Measurements from ENCODE around the gene GBP1.

Gene GBP1

DNA sequence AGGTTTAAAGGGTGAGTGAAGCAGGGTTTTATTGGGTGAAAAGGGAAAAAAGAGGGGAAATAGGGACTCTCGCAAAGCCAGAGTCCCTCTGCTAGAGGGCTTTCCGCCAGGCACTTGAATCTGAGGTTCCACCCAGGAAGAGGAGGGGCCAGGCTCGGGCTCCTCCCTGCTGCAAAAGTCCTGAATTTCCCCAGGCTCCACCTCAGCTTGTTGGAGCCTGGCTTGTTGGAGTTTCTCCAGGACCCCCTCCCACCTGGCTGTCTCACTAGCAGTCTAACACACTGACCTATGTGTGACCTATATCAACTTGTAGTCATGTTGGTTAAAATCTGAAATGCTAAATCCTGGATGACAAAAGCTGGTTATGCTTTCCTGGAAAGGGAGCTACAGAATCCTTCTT lies 35.4 kb upstream of the GBP1 start:
- no peak overlapping the region for H3K4me3 ChIP-seq (ENCODE audit: low read depth, low read length)
- no peak for DNase-seq (ENCODE audit: low read depth)
- TF ChIP-seq, protein P1, sequence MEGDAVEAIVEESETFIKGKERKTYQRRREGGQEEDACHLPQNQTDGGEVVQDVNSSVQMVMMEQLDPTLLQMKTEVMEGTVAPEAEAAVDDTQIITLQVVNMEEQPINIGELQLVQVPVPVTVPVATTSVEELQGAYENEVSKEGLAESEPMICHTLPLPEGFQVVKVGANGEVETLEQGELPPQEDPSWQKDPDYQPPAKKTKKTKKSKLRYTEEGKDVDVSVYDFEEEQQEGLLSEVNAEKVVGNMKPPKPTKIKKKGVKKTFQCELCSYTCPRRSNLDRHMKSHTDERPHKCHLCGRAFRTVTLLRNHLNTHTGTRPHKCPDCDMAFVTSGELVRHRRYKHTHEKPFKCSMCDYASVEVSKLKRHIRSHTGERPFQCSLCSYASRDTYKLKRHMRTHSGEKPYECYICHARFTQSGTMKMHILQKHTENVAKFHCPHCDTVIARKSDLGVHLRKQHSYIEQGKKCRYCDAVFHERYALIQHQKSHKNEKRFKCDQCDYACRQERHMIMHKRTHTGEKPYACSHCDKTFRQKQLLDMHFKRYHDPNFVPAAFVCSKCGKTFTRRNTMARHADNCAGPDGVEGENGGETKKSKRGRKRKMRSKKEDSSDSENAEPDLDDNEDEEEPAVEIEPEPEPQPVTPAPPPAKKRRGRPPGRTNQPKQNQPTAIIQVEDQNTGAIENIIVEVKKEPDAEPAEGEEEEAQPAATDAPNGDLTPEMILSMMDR (IDR thresholded peaks at IDR 0.05; ENCODE audit: insufficient read depth, low read depth, low read length, missing control alignments): no peak

DNA sequence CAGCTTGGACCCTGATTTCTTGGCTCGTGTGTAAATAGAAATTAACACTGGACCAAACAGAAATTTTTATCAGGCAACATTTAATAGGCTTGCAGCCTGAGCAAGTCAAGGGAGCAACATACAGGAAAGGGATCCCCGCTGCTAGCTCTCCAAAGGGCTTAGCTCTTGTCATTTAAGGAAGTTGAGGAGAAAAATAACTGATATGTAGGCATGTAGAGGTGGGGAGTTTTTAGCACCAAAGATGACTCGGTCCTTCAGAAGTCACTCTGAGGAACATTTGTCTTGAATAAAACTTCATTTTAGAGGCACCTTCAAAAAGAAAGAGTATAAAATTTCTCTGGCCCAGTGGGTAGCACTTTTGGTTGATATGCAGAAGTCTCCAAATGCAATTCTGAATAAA lies 33.8 kb upstream of the GBP1 start:
- TF ChIP-seq, protein P1 (IDR thresholded peaks at IDR 0.05; ENCODE audit: insufficient read depth, low read depth, low read length, missing control alignments): no peak
- DNase-seq (ENCODE audit: low read depth): no peak
- H3K4me3 ChIP-seq (ENCODE audit: low read depth, low read length): no peak overlapping the region

DNA sequence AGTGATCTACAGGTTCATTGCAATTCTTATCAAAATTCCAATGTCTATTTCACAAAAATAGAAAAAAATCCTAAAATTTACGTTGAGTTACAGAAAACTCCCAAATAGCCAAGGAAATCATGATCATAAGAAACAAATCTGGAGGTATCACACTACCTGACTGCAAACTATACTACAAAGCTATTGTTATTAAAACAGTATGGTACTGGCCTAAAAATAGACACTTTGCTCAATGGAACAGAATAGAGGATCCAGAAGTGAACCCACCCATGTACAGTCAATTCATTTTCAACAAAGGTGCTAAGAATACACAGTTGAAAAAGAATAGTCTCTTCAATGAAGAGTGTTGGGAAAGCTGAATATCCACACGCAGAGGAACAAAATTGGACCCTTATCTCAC lies 30.7 kb upstream of the GBP1 start:
- no peak for DNase-seq (ENCODE audit: low read depth)

DNA sequence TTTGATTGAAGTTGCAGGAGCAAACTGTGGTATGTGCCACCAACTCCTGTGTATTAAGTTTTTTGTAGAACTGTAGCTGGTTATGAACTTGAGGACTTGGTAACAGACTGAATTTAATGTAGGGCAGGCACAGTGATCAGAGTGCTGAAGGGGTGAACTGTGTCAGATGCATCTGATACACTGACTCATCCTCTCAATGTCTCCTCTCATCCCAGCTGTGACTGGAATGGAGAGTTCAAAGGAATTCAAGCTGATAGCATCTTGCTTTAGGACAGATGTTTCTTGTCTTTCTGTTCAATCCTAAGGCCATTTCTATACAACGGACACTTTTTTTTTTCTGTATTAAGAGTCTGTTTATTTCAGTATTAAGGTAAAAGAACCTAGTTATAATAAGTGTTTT lies 25.0 kb upstream of the GBP1 start:
- no peak for DNase-seq (ENCODE audit: low read depth)
- H3K4me3 ChIP-seq (ENCODE audit: low read depth, low read length): no peak overlapping the region
- TF ChIP-seq, protein P1 (IDR thresholded peaks at IDR 0.05; ENCODE audit: insufficient read depth, low read depth, low read length, missing control alignments): no peak

More for the DNA sequence above, 30.7 kb upstream of the GBP1 start:
- H3K4me3 ChIP-seq (ENCODE audit: low read depth, low read length): no peak overlapping the region
- TF ChIP-seq, protein P1 (IDR thresholded peaks at IDR 0.05; ENCODE audit: insufficient read depth, low read depth, low read length, missing control alignments): no peak

DNA sequence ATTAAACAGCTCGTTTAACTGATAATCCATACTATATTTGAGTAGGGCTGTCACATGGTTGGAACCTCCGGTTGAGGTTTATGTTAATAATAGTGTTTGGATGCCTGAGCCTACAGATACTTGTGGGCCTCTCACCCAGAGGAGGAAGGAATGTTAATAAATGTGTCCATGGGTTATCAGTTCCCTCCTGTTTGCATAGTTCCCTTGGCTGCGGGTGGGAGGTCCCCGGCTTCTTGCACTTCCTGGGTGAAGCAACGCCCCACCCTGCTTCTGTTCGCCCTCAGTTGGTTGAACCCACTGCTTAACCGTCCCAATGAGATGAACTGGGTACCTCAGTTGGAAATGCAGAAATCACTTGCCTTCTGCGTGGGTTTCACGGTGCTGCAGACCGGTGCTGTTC lies 23.6 kb upstream of the GBP1 start:
- DNase-seq (ENCODE audit: low read depth): no peak
- TF ChIP-seq, protein P1 (IDR thresholded peaks at IDR 0.05; ENCODE audit: insufficient read depth, low read depth, low read length, missing control alignments): no peak
- no peak overlapping the region for H3K4me3 ChIP-seq (ENCODE audit: low read depth, low read length)

DNA sequence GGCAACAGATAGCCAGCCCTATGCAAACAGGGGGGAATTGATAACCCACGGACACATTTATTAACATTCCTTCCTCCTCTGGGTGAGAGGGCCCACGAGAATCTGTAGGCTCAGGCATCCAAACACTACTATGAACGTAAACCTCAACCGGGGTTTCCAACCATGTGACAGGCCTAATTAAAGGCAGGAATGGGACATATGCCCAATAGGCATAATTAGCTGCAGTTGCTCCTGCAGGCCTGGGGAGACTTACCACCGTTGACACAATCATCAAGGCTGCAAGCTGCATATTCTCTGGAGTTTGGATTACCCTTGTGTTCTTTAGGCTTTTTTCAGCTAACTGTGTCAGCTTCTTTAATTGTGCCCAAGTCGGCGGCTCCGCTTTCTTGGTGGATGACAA lies 22.2 kb upstream of the GBP1 start:
- H3K4me3 ChIP-seq (ENCODE audit: low read depth, low read length): no peak overlapping the region
- TF ChIP-seq, protein P1 (IDR thresholded peaks at IDR 0.05; ENCODE audit: insufficient read depth, low read depth, low read length, missing control alignments): no peak
- no peak for DNase-seq (ENCODE audit: low read depth)

DNA sequence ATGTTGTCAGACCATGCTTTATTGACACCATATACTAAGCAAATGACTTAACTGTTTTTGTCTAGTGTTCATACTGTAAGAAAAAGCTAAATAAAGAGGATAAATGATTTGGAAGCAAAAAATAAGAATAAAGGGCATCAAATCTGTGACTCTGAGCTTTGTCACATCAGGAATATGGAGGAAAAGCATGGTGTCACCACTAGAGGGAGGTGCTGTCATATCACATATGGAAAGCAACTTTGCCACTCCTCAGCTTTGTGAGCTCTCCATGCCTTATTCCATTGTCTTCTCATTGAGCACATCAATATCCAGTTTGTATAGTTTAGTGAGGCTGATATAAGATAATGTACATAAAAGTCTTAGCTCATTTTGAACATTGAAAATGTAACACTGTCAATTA lies 20.8 kb upstream of the GBP1 start:
- DNase-seq (ENCODE audit: low read depth): peak; percentile 57
- H3K4me3 ChIP-seq (ENCODE audit: low read depth, low read length): no peak overlapping the region
- TF ChIP-seq, protein P1 (IDR thresholded peaks at IDR 0.05; ENCODE audit: insufficient read depth, low read depth, low read length, missing control alignments): peak; percentile 58
